CD4-positive, alpha-beta T cell treated with Interleukin-4 for 1 hour (primary cell): ENCODE results near the gene RBBP8.
"Not testable (repeated sequence)": the region's sequence is repeated elsewhere in the genome, so short reads cannot be mapped to it uniquely, and the experiment has no call there.

Source experiments
- DNase-seq, 2 donors: peaks; one replicate each; pipeline ENCODE4 v3.0.0-alpha.2; 2020 to 2022

RBBP8 gene

DNA sequence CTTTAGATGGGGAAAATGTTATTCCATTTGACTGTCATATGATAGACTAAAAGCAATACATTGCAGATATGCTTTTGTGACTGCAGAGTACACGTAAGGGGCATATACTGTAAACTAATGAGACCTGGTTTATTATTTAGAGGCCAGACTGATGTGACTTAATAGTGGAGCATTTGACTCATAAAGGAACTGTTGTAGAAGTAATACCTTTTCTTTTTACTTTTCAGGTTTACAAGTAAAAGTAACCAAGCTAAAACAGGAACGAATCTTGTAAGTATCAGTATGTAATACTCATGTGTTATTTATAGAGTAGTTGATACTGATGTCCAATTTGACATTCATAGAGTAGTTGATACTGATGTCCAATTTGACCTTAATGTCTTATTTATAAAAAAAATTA, 13.1 kb downstream of the RBBP8 start:
- DNase-seq: no peak

DNA sequence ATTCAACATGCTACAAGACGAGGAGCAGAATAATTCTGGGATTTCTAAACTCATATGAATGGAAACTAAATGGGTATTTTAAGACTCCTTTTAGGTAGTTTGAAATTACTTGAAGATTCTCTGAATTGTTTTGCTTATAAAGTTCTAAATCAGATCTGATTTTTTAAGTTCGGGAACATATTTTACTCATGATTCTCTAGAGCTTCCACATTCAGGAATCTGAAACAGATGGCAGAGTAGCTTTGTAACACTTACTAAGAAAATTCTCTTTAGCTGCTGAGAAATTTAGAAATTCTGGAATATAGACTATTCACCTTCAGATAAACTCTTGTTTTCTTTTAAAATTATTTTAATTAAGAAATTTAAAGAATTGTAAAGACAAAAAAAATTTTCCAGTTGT, 13.7 kb downstream of the RBBP8 start:
- no peak for DNase-seq

DNA sequence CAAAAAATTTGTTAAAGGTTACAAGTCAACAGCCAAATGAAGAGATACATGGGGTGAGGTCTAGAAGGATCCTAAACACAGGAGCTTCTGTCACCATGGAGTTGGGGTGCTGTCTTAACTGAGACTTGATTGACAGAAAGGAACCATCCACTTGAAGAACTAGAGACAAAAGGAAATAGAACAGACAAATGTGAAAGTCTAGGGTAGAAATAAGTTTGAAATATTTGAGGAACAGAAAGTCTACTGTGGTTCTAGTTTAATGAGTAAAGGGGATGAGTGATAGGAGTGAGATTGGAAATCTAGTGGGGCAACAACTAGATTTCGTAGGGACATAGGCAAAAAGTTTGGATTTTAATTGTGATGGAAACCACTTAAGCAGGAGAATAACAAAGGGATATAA, 18.7 kb downstream of the RBBP8 start:
- no peak for DNase-seq

DNA sequence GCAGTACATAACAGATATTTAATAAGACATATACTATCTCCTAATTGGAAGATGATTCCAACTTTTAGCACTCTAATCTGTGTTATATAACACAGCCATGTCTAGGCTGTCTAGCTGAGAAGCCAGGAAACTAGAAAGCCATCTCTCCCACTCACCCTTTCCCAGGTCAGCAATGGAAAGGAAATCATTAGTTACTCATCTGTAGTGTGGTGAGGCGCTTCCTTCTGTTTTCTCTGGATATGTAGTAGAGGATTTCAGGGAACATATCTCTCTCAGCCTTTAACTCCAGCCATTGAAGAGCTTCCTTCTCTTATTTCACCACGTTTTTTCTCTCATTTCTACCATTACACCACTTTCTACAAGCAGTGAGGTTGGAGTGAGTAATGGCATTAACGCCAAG, 19.4 kb downstream of the RBBP8 start:
- DNase-seq: no peak

DNA sequence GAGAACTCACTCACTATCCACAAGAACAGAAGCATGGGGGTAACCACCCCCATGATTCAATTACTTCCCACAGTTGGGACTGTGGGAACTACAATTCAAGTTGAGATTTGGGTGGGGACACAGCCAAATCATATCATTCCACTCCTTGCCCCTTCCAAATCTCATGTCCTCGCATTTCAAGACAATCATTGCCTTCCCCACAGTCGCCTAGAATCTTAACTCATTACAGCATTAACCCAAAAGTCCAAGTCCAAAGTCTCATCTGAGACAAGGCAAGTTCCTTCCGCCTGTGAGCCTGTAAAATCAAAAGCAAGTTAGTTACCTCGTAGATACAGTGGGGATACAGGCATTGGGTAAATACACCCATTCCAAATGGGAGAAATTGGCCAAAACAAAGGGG, 20.9 kb downstream of the RBBP8 start:
- DNase-seq: not testable (repeated sequence)

DNA sequence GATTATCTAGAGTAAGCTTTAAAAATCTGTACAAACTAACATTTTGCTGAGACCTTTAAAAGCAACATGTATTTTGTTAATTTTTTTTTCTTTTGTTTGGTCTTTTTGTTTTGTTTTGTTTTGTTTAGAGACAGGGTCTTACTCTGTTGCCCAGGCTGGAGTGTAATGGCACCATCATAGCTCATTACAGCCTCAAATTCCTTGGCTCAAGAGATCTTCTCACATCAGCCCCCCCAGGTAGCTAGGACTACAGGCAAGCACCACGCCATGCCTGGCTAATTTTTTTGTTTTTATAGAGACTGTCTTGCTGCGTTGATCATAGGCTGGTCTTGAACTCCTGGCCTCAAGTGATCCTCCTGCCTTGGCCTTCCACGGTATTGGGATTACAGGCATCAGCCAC, 23.1 kb downstream of the RBBP8 start:
- DNase-seq: no peak

DNA sequence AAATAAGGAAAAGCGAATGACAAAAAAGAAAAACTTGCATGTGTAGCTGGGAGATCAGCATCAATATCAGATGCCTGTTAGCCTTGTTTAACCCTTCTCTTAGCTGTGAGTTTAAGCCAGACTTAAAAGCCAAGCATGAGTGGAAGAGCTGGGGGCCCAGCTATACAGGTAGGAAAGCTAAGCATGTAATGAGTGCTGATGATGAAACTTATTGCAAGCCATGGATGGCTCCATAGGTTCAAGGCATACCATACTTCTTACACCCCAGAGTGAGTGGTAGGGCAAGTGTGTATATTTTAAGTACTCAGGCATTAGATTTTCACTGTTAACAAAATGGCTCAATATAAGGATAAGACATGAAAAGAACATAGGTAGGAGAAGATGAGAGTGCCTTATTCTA, 28.0 kb downstream of the RBBP8 start:
- no peak for DNase-seq

DNA sequence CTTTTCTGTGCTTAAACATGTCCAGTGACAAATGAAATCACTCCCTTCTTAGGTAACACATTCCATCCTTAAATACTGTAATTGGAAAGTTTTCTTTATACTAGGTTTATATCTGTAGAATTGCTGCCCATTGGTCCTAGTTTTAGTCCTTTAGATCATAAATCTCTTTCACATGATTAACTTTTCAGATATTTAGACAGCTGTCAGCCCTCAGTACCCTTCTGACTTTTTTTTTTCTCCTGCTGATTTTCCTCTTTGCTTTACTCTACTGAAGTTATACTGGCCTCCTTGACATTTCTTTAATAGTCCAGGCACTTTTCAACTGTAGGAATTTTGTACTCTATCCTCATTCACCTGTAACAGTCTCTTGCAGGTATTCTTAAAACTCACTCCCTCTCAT, 28.9 kb downstream of the RBBP8 start:
- no peak for DNase-seq

DNA sequence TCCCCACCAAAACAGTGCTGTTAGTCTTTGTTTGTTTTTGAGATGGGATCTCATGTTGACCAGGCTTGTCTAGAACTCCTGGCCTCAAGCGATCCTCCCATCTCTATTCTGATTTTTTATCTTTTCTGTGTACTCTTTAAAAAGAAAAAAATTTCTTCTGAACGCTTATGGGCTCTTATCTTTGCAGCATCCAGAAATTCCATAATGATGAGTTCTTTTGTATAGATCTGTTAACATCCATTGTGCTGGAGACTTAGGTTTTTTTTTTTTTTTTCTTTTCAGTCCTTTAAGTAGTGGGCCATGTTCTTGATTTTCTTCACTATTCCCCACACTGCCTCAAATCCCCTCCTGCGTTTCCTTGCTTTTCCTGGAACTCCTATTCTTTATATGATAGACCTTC, 31.0 kb downstream of the RBBP8 start:
- DNase-seq: no peak

DNA sequence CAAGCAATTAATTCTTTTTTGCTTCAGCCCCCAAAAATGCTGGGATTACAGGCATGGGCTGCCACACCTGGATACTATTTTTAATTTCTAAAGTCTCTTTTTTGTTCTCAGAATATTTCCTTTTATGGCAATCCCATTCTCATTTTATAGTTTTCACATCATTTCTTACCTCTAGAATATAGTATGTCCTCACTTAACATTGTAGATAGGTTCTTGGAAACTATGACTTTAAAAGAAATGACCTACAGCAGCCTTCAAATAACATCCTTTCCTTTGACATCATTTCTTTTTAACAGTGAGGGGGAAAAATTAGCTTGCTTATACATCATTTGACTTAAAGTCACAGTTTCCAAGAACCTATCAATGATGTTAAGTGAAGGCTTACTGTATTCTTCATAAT, 31.6 kb downstream of the RBBP8 start:
- DNase-seq: no peak

DNA sequence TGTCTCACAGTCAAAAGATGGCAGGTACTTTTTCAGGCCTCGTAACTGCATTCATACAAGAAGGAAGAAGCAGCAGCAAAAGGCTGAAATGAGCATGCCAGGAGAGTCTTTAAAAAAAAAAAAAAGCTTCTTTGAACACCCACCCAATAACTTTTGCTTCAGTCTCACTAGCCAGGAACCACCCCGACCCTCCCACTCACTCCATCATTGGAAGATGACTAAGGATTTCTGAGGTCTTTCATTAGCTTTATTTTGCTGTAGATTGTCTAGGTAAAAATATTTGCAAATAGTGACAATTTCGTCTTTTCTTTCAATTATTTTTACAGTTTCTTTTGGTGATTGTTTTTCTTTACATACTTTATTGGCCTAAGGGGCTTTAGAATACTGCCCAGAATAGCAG, 37.9 kb downstream of the RBBP8 start:
- DNase-seq: no peak

DNA sequence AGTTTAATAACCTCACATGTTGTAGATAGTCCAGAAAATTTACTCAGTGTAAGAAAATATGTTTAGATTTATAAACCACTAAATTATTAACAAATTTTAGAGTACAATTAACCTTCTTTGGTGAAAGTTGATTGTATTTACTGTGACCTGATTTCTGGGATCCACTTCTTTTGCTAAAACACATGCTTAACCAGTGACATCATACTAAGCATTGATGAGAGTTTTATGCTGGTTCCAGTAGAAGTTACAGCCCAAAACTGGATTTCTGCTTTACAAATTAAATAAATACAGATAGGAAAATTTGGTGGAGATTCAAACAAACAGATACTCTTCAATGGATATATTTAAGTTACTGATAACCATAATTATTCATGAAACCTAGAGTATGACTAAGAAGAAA, 40.9 kb downstream of the RBBP8 start:
- DNase-seq: no peak

DNA sequence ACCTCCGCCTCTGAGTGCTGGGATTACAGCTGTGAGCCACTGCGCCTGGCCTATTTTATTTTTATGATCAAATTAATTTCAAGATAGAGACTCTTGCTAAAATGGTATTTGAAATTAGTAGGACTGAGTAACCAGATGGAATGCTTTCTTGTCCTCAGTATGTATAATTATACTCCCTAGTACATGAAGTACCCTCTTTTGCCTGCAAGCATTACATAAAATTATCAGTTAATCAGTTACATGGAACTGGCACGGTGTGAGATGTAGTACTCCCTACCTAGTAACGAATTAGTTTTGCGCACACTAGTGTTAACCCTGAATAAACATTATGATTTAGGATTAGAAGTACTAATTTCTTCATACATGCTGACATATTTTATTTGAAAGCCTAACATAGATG, 41.6 kb downstream of the RBBP8 start:
- DNase-seq: no peak

DNA sequence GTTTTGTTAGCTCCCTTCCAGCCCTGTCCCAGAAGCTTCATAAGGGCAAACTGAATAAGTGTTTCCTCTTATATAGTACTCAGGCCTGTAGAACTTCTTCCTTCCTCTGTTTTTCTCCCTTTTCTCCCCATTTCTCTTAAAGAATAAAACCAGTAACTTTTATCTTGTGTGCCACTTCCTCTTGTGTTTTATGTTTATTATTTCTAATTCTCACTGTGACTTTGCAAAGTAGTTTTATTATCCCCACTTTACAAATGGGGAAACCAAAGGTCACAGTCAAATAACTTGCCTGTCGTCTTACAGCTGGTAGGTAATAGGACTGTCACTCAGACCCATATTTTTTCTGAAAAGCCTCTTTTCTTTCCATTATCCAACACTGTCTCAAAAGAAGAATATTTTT, 42.4 kb downstream of the RBBP8 start:
- no peak for DNase-seq

DNA sequence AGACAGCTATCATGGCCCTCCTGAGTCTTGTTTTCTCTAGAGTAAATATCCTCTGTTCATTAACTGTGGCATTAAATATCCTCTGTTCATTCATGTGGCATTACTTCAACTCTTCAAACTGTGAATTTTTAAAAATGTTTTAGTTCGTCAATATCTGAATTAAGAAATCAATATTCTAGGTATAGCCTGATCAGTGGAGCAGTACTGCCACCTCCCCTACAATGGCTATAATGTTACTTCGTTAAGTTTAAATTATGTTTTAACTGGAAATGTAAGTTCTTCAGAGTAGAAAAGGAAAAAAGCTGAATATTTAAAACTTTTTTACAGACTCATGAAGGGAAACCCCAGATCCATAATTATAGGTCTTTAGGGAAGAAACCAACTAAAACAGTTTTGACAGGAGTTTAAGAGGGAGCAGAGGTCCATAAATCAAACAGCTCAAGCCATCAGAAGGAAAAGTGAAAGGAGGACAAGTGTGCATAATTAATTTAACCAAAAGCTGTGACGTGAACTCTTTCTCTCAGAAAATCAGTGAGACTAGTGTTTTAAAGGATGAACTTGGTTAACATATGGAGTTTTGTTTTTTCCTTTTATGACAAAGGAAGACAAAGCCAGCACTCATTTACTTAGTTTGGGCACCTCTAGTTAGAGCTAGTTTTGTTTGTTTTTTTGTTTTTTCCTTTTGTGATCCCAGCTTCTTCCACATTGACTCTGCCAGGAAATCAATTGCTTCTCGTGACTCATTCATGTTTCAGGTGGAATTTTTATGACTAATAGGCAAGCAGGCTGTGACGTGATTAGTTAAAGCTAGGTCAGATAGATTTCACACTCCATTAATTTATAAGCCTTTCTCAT, 44.9 kb downstream of the RBBP8 start:
- peak in 1 of 2 donors; percentile 19 for DNase-seq

DNA sequence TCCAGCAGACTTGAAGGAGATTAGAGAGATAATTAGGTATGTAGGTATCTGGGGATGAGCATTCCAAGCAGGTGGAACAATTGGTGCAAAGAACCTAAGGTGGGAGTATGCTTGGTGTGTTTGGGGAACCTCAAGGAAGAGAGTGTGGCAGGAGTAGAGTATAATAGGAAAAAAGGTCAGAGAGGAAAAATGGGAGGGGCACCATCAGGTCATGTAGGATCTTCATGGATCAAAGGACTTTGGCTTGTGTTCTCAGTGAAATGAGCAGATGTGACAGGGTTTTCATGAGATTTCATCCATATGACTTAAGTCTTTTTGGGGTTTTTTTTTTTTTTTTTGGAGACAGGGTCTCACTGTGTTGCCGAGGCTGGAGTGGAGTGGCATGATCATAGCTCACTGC, 47.3 kb downstream of the RBBP8 start:
- no peak for DNase-seq

DNA sequence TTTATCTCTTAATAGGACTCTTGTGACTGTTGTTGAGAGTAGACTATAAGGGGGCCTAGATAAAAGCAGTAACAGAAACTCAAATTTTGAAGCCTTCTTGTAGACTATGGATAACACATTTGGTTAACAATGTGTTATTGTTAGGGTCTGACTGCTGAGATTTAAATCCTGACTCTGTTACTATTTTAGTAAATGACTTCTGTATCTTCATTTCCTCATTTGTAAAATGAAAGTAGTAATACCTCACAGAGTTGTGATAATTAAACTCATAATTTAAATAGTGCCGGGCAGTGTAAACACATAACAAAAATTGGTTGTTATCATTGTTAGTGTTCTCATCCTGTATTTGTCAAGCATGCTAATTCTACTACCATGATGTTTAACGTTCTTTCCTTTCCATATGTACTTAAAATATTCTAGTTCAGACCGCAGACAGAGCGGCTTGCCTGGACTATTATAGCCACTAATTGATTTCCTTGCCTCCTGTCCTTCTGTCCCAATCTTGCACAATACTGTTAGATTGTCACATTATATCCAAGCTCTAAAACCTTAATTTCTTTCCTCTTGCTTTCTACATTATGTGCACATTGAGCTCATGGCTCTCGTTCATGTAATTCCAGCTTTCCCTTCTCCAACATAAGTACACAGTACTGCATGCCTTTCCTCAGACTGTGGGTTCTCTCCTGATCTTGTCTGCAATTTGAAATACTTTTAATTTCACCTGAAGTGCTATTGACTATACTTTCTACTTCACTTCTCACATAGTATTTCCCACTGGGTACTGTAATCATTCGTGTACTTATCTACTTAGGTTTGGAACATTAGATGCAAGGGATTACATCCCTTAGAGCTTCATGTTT, 48.4 kb downstream of the RBBP8 start:
- no peak for DNase-seq

DNA sequence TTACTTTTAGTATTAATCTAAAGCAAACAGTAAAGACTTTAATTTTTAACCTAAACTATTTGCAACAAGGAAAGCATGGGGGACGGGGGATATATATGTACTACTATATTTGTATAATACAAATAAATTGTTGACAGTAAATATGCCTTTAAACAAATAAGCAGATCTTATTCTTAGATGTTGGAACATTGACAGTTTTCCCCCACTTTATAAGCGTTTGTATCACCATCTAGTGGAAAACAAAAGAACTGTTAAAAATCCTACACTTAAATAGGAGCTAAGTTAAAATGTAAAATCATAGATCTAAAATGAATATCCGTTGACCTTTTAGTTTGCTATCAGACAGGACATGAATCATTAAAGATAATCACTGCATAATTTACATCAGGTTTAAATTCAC, 50.0 kb downstream of the RBBP8 start:
- peak in 1 of 2 donors; percentile 50 for DNase-seq

DNA sequence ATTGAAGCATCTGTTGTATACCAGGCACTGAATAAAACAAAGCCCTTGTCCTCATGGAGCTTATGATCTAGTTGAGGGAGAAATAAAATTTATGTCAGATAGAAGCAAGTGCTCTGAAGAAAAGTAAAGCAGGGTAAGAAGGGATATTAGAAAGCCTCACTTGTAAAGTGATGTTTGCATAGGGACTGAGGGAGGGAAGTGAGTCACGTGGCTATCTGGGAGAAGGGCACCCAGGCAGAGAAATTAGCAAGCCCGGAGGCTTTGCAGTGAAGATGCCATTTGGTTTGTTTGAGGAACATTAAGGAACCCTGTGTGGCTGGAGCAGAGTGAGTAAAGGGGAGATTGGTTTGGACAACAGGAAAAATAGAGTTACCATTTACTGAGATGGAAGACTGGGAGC, 52.1 kb downstream of the RBBP8 start:
- DNase-seq: no peak

DNA sequence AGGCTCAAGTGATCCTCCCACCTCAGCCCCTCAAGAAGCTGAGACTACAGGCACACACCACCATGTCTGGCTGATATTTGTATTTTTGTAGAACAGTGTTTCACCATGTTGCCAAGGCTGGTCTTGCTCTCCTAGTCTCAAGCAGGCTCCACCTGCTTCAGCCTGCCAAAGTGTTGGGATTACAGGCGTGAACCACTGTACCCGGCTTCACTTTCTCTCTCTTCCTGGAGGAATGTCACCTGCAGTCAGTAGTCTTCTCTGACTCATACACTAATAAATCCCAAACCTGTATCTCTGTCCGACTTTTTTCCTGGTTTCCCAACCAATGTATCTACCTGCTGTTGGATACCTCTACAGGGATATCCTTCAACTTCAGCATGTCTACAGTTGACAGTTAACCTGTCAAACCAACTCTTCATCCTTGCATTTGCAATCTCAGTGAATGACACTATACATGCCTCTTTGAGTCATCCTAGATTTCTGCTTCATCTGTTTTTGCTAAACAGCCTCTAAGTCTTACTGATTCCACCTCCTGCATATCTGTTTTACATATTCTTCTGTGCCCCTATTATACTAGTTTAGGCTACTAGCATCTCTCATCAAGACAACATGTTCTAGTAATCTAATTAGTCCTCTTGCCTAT, 54.5 kb downstream of the RBBP8 start:
- DNase-seq: no peak

DNA sequence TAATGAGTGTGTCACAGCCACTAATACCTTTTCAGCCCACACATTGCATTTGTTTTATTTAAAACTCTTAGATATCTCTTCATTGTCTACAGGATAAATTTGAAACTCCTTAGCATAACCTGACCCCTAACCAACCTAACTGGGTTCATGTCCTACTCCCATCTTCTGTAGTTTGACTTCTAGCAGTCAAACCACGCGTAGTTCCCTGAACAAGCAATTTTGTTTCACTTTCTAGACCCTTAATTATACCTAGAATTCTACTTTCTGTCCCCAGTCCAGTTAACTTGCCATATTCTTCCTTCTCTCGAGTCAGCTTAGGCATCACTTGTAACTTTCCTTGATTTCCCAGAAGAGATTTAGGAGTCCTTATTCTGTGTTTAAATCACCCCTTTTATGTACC, 55.1 kb downstream of the RBBP8 start:
- DNase-seq: no peak

DNA sequence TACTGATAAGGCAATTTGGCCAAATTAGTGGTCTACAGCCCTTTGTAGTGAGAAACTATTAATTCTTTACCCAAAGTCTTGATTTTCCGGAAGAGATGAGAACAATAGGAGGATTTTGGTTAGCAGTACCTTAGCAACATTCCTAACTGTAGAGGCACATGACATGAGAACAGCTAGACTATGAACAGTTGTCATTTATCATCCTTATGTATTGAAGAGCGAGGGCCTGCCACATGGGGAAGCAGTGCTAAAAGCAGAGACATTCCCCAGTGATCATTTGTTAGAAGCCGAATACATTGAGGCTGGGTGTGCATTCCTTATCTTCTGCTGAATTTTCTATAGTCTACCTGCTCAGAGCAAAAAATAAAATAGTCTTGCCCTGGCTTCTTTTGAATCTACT, 65.2 kb downstream of the RBBP8 start:
- DNase-seq: no peak

DNA sequence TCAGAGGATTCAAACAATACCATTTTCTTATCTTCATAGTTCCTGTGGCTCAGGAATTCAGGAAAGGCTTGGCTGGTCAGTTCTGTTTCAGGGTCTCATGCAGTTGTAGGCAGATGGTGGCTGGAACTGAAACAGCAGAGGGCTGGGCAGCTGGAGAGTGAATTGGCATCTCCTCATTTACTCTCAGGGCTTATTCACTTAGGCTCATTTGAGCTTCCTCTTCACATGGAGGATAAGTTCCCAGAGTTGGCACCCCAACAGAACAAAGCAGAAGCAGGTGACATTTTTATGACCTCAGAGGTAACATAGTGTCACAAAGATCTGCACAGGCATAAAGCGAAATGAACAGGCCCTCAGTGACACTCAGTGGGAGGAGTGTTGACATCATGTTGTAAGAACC, 66.1 kb downstream of the RBBP8 start:
- no peak for DNase-seq

DNA sequence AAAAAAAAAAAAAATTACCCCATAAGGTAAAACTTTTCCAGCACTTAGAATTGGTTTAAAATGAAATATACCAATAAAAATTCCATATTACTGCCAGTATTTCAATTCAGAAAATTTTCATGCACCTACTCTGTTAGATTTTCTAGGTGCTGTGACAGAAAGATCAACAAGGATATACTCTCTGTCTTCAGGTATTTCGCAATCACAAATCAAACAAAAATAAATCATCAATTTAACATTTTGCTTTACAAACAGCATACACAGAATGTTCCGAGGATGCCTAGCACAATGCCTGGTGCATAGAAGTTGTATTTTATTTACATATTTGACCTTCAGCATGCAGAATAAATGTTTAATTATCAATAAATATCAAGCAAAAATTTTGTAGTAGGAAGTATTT, 66.5 kb downstream of the RBBP8 start:
- DNase-seq: no peak
